GM12878 (cell line): ENCODE measurements around the gene USP21. TPM values are rescaled to one million over a fixed set of nuclear protein-coding genes. Genes with fewer than 3 reads are reported as not detected.
A peak's percentile ranks its signal among the peaks of the same experiment; 100 is the strongest.

Source experiments
- CREB1 ChIP-seq: IDR thresholded peaks from 2 replicates; pipeline ENCODE4 v1.6.1; 2012; ENCODE audit warnings: low read depth, mild to moderate bottlenecking, inconsistent platforms
- CREM ChIP-seq: IDR thresholded peaks from 2 replicates; pipeline ENCODE4 v1.6.1; 2014; ENCODE audit warnings: antibody characterized with exemption, low read depth
- EED ChIP-seq: sonication (generic); IDR thresholded peaks from 2 replicates; pipeline ENCODE4 v1.6.1; 2016; ENCODE audit warnings: antibody characterized with exemption, low read depth
- GABPA ChIP-seq: IDR thresholded peaks from 2 replicates; pipeline ENCODE4 v1.6.1; 2014; ENCODE audit warnings: antibody characterized with exemption, low read depth, mild to moderate bottlenecking, inconsistent platforms
- LARP7 ChIP-seq: fragments of 450-650 bp; IDR thresholded peaks from 2 replicates; pipeline ENCODE4 v1.6.1; 2017; ENCODE audit warnings: mild to moderate bottlenecking
- MTA2 ChIP-seq: fragments of 450-650 bp; IDR thresholded peaks from 2 replicates; pipeline ENCODE4 v1.6.1; 2016; ENCODE audit warnings: low read depth, mild to moderate bottlenecking, moderate library complexity
- MTA3 ChIP-seq: IDR thresholded peaks from 2 replicates; pipeline ENCODE4 v1.6.1; 2012; ENCODE audit warnings: low read length, inconsistent platforms, borderline replicate concordance
- MYC ChIP-seq: IDR thresholded peaks from 2 replicates; pipeline ENCODE4 v1.6.1; 2011; ENCODE audit warnings: mild to moderate bottlenecking, low read length, moderate library complexity, inconsistent platforms; ENCODE audit not compliant: insufficient read depth, insufficient replicate concordance, insufficient read length, severe bottlenecking
- NR2C1 ChIP-seq: fragments of 450-650 bp; IDR thresholded peaks from 2 replicates; pipeline ENCODE4 v1.6.1; 2017; ENCODE audit warnings: antibody characterized with exemption, mild to moderate bottlenecking, moderate library complexity
- POLR2A ChIP-seq: IDR thresholded peaks from 2 replicates; pipeline ENCODE4 v1.6.1; 2011; ENCODE audit warnings: low read depth, mild to moderate bottlenecking, low read length
- POLR2AphosphoS2 ChIP-seq: IDR thresholded peaks from 2 replicates; pipeline ENCODE4 v1.6.1; 2011; ENCODE audit warnings: low read depth, mild to moderate bottlenecking, low read length, improper control_type of control experiment, moderate library complexity
- POLR2AphosphoS5 ChIP-seq: IDR thresholded peaks from 2 replicates; pipeline ENCODE4 v1.6.1; 2011; ENCODE audit warnings: mild to moderate bottlenecking, low read length, inconsistent platforms
- POU2F2 ChIP-seq: IDR thresholded peaks from 3 replicates; pipeline ENCODE4 v1.6.1; 2011; ENCODE audit warnings: low read depth, mild to moderate bottlenecking, low read length, borderline replicate concordance
- RELA ChIP-seq: fragments of 450-650 bp; IDR thresholded peaks from 2 replicates; pipeline ENCODE4 v1.8.0; 2014; ENCODE audit warnings: borderline replicate concordance; ENCODE audit not compliant: partially characterized antibody
- SIX5 ChIP-seq: IDR thresholded peaks from 2 replicates; pipeline ENCODE4 v1.6.1; 2011; ENCODE audit warnings: mild to moderate bottlenecking, low read depth, low read length, moderate library complexity; ENCODE audit not compliant: severe bottlenecking
- TARDBP ChIP-seq: IDR thresholded peaks from 2 replicates; pipeline ENCODE4 v1.6.1; 2016; ENCODE audit warnings: borderline replicate concordance
- TBL1XR1 ChIP-seq: IDR thresholded peaks from 2 replicates; pipeline ENCODE4 v1.6.1; 2012; ENCODE audit warnings: low read depth, low read length, improper control_type of control experiment
- ZSCAN29 ChIP-seq: fragments of 450-650 bp; IDR thresholded peaks from 2 replicates; pipeline ENCODE4 v1.6.1; 2017; ENCODE audit warnings: mild to moderate bottlenecking, moderate library complexity
- polyA plus RNA-seq, 11 experiments: library from polyadenylated mRNA; depleted of rRNA in 4 of 11; unstranded in 6 of 11; stranded (reverse) in 5 of 11; fragments of >200 nt; fragmentation: Nextera tagmentation in 4 of 11; fragmentation: Illumina TruSeq in 1 of 11; extraction: Ambion mirVana in 4 of 11; extraction: Trizol in 1 of 11; gene quantifications; 1 replicate in 1 of 11; 2 replicates in 10 of 11; pipeline versions ENCODE4 v1.2.1 to v1.2.3, GENCODE V29; 2011 to 2016; ENCODE audit warnings: inconsistent platforms in 2 of 11, missing spikeins in 2 of 11, low read depth in 1 of 11
- total RNA-seq, 4 experiments: library from RNA; depleted of rRNA in 3 of 4; stranded (reverse); fragments of >200 nt in 3 of 4; fragmentation: Illumina TruSeq in 1 of 4; extraction: Trizol in 1 of 4; gene quantifications; 2 replicates each; pipeline versions ENCODE4 v1.2.1 to v1.2.3, GENCODE V29; 2013 to 2021
- TF ChIP-seq, protein P1 (sequence below): IDR thresholded peaks from 2 replicates; pipeline ENCODE4 v1.6.1; 2011; ENCODE audit warnings: mild to moderate bottlenecking, low read depth, low read length, moderate library complexity; ENCODE audit not compliant: insufficient replicate concordance
- TF ChIP-seq, protein P2 (sequence below): fragments of 150-350 bp; IDR thresholded peaks from 2 replicates; pipeline ENCODE4 v1.6.1; 2014; ENCODE audit warnings: mild to moderate bottlenecking, low read depth, low read length
- TF ChIP-seq, protein P3 (sequence below): fragments of 450-650 bp; conservative IDR thresholded peaks from 2 replicates; pipeline ENCODE4 v1.6.1; 2017; ENCODE audit warnings: mild to moderate bottlenecking, moderate library complexity
- TF ChIP-seq, protein P4 (sequence below): fragments of 450-650 bp; IDR thresholded peaks from 2 replicates; pipeline ENCODE4 v1.6.1; 2017; ENCODE audit warnings: mild to moderate bottlenecking, moderate library complexity

Gene USP21
- total and polyA plus RNA-seq, 10 of the 15 experiments (the other 5 are each of a cell fraction or from before 2014, with no cell fraction given): 3.2 to 28.6 (median 16.6) TPM

DNA sequence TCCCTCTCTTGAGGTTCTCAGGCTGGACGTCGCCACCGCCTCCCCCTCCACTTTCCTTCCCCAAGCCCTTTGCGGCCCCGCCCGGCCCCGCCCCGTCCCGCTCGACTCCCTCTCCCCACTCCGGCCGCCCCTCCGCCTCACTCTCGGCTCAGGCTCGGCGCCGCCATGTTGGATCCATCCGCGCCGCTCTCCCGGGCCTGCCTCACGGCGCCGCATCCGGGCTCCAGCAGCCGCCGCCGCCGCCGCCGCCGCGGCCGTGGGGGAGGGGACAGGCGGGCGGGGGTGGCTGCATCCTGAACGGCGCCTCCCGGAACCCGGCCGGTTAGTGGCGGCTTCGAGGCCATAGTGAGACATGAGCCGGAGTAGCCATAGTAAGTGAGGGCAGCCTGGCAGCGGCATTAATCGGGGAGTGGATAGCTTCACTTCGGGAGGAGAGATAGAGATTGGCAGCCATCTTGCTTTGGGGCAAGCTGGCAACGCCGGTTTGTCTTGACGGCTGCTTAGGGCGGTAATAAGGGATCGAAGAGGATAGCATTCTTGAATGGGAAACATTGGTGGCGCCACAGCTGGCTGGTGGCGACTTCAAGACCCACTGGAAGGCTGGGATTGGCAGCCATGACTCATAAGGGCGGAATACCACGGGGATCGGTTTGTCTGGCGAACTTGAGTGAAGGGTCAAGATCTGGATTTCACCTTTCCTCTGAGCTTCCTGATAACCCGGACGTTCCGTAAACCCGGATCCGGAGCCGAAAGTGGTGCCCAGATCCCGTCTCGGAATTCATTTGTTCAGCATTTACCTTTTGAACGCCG lies 26.7 kb upstream of the USP21 start, which contains the start of gene DEDD (continued):
- TF ChIP-seq MTA3: no peak
- TF ChIP-seq EED: peak; percentile 72
- TF ChIP-seq TARDBP: peak; percentile 93
- peak; percentile 68; the same call in 1 of the 2 replicates for TF ChIP-seq CREM
- TF ChIP-seq, protein P1, sequence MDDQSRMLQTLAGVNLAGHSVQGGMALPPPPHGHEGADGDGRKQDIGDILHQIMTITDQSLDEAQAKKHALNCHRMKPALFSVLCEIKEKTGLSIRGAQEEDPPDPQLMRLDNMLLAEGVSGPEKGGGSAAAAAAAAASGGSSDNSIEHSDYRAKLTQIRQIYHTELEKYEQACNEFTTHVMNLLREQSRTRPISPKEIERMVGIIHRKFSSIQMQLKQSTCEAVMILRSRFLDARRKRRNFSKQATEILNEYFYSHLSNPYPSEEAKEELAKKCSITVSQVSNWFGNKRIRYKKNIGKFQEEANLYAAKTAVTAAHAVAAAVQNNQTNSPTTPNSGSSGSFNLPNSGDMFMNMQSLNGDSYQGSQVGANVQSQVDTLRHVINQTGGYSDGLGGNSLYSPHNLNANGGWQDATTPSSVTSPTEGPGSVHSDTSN: peak; percentile 5
- 0 out of 2 replicates have a peak, but pooled peaks have one; percentile 12 for TF ChIP-seq ZSCAN29
- no peak for TF ChIP-seq MYC
- TF ChIP-seq, protein P2, sequence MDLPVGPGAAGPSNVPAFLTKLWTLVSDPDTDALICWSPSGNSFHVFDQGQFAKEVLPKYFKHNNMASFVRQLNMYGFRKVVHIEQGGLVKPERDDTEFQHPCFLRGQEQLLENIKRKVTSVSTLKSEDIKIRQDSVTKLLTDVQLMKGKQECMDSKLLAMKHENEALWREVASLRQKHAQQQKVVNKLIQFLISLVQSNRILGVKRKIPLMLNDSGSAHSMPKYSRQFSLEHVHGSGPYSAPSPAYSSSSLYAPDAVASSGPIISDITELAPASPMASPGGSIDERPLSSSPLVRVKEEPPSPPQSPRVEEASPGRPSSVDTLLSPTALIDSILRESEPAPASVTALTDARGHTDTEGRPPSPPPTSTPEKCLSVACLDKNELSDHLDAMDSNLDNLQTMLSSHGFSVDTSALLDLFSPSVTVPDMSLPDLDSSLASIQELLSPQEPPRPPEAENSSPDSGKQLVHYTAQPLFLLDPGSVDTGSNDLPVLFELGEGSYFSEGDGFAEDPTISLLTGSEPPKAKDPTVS: no peak
- TF ChIP-seq POU2F2: peak; percentile 44; the same call in 1 of the 3 replicates
- TF ChIP-seq GABPA: peak; percentile 79
- TF ChIP-seq NR2C1: peak; percentile 92
- TF ChIP-seq SIX5: peak; percentile 89
- TF ChIP-seq, protein P3, sequence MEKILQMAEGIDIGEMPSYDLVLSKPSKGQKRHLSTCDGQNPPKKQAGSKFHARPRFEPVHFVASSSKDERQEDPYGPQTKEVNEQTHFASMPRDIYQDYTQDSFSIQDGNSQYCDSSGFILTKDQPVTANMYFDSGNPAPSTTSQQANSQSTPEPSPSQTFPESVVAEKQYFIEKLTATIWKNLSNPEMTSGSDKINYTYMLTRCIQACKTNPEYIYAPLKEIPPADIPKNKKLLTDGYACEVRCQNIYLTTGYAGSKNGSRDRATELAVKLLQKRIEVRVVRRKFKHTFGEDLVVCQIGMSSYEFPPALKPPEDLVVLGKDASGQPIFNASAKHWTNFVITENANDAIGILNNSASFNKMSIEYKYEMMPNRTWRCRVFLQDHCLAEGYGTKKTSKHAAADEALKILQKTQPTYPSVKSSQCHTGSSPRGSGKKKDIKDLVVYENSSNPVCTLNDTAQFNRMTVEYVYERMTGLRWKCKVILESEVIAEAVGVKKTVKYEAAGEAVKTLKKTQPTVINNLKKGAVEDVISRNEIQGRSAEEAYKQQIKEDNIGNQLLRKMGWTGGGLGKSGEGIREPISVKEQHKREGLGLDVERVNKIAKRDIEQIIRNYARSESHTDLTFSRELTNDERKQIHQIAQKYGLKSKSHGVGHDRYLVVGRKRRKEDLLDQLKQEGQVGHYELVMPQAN: peak; percentile 60
- TF ChIP-seq POLR2AphosphoS2: peak; percentile 43; the same call in 1 of the 2 replicates
- peak; percentile 88 for TF ChIP-seq LARP7
- TF ChIP-seq TBL1XR1: peak; percentile 22; the same call in 1 of the 2 replicates
- TF ChIP-seq POLR2A: peak; percentile 85
- TF ChIP-seq MTA2: peak; percentile 54; the same call in 1 of the 2 replicates
- 0 out of 2 replicates have a peak, but pooled peaks have one; percentile 24 for TF ChIP-seq POLR2AphosphoS5
- TF ChIP-seq RELA: peak; percentile 48
- TF ChIP-seq CREB1: peak; percentile 82
- TF ChIP-seq, protein P4, sequence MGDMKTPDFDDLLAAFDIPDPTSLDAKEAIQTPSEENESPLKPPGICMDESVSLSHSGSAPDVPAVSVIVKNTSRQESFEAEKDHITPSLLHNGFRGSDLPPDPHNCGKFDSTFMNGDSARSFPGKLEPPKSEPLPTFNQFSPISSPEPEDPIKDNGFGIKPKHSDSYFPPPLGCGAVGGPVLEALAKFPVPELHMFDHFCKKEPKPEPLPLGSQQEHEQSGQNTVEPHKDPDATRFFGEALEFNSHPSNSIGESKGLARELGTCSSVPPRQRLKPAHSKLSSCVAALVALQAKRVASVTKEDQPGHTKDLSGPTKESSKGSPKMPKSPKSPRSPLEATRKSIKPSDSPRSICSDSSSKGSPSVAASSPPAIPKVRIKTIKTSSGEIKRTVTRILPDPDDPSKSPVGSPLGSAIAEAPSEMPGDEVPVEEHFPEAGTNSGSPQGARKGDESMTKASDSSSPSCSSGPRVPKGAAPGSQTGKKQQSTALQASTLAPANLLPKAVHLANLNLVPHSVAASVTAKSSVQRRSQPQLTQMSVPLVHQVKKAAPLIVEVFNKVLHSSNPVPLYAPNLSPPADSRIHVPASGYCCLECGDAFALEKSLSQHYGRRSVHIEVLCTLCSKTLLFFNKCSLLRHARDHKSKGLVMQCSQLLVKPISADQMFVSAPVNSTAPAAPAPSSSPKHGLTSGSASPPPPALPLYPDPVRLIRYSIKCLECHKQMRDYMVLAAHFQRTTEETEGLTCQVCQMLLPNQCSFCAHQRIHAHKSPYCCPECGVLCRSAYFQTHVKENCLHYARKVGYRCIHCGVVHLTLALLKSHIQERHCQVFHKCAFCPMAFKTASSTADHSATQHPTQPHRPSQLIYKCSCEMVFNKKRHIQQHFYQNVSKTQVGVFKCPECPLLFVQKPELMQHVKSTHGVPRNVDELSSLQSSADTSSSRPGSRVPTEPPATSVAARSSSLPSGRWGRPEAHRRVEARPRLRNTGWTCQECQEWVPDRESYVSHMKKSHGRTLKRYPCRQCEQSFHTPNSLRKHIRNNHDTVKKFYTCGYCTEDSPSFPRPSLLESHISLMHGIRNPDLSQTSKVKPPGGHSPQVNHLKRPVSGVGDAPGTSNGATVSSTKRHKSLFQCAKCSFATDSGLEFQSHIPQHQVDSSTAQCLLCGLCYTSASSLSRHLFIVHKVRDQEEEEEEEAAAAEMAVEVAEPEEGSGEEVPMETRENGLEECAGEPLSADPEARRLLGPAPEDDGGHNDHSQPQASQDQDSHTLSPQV: no peak
